SU-DHL-6 (cell line): ENCODE measurements around the gene CREBBP.

ENCODE experiments used
- H2AFZ ChIP-seq: fragments of 200-600 bp; sonication (generic); 2 replicates; pipeline ENCODE4 v1.6.1; 2014; ENCODE audit warnings: low read depth, mild to moderate bottlenecking, moderate library complexity, mixed read lengths, antibody characterized with exemption, low read length; ENCODE audit not compliant: severe bottlenecking
- H3F3A ChIP-seq: fragments of 200-600 bp; shearing (Covaris generic); 2 replicates; pipeline ENCODE4 v1.6.0; 2016; ENCODE audit warnings: antibody characterized with exemption, mild to moderate bottlenecking; ENCODE audit not compliant: insufficient read depth
- H3K27ac ChIP-seq: fragments of 200-600 bp; sonication (generic); 2 replicates; pipeline ENCODE4 v1.5.1; 2016; ENCODE audit warnings: low read depth, mild to moderate bottlenecking, low read length, moderate library complexity, mixed read lengths
- H3K27me3 ChIP-seq: fragments of 200-600 bp; sonication (generic), shearing (Covaris generic); 2 replicates; pipeline ENCODE4 v1.6.0; 2014; ENCODE audit warnings: mild to moderate bottlenecking, low read length
- H3K36me3 ChIP-seq: fragments of 200-600 bp; sonication (generic); 2 replicates; pipeline ENCODE4 v1.6.1; 2014; ENCODE audit warnings: mild to moderate bottlenecking, low read length, mixed read lengths
- H3K4me2 ChIP-seq: fragments of 300-600, 200-600 bp; shearing (Covaris generic), sonication (generic); 2 replicates; pipeline ENCODE4 v1.6.0; 2014; ENCODE audit warnings: low read length, low read depth, mild to moderate bottlenecking; ENCODE audit not compliant: poor library complexity, severe bottlenecking
- H3K4me3 ChIP-seq: fragments of 200-600 bp; sonication (generic); 2 replicates; pipeline ENCODE4 v1.5.1; 2014; ENCODE audit warnings: antibody characterized with exemption, low read length, mild to moderate bottlenecking, mixed read lengths; ENCODE audit not compliant: insufficient read depth, poor library complexity, severe bottlenecking
- H3K79me2 ChIP-seq: fragments of 200-600 bp; sonication (generic); 2 replicates; pipeline ENCODE4 v1.6.1; 2014; ENCODE audit warnings: mild to moderate bottlenecking, low read length, moderate library complexity; ENCODE audit not compliant: insufficient read depth
- H3K9ac ChIP-seq: fragments of 200-600 bp; sonication (generic); 2 replicates; pipeline ENCODE4 v1.7.0; 2014; ENCODE audit warnings: mild to moderate bottlenecking, low read length
- H3K9me2 ChIP-seq: fragments of 200-600 bp; sonication (generic); replicated peaks from 2 replicates; pipeline ENCODE4 v1.6.1; 2014; ENCODE audit warnings: low read length; ENCODE audit not compliant: insufficient read depth
- H3K9me3 ChIP-seq: fragments of 200-600 bp; sonication (generic); 2 replicates; pipeline ENCODE4 v1.6.1; 2014; ENCODE audit warnings: low read length, mixed read lengths; ENCODE audit not compliant: insufficient read depth
- H4K20me1 ChIP-seq: fragments of 200-600 bp; sonication (generic); 2 replicates; pipeline ENCODE4 v1.6.1; 2014; ENCODE audit warnings: low read depth, mild to moderate bottlenecking, antibody characterized with exemption, low read length, moderate library complexity, mixed read lengths
- CTCF ChIP-seq: fragments of 200-600 bp; sonication (generic); IDR thresholded peaks from one replicate; pipeline ENCODE4 v1.5.1; 2017; ENCODE audit warnings: antibody characterized with exemption, mild to moderate bottlenecking, low read length, moderate library complexity; ENCODE audit not compliant: insufficient read depth, poor library complexity, severe bottlenecking
- EZH2phosphoT487 ChIP-seq: fragments of 200-600 bp; sonication (generic), shearing (Covaris generic); conservative IDR thresholded peaks from 2 replicates; pipeline ENCODE4 v1.6.1; 2018; ENCODE audit warnings: mild to moderate bottlenecking, antibody characterized with exemption, low read length, moderate library complexity, mixed read lengths

The CREBBP gene

GRCh38 chr16:3771513-3771912 is 109.0 kb downstream of the CREBBP start:
- H3K4me3 ChIP-seq, result no peak overlapping the region
- peaks cover 5% of the 10 kb centered on the region; the same call in 1 of the 2 replicates for H3K79me2 ChIP-seq
- H3K4me2 ChIP-seq, result no peak overlapping the region
- no peaks in the 10 kb centered on the region for H4K20me1 ChIP-seq
- peaks cover 12% of the 10 kb centered on the region; the same call in 1 of the 2 replicates for H3F3A ChIP-seq
- H3K27ac ChIP-seq, result no peak overlapping the region
- H3K36me3 ChIP-seq, result peaks cover 20% of the 10 kb centered on the region; the same call in 1 of the 2 replicates
- no peak overlapping the region for H3K9ac ChIP-seq
- H3K9me3 ChIP-seq, result no peaks in the 10 kb centered on the region
- H2AFZ ChIP-seq, result no peak overlapping the region
- no peaks in the 10 kb centered on the region for H3K9me2 ChIP-seq
- TF ChIP-seq EZH2phosphoT487, result no peak
- no peak for TF ChIP-seq CTCF
- no peaks in the 10 kb centered on the region for H3K27me3 ChIP-seq

GRCh38 chr16:3770530-3770929 is 110.0 kb downstream of the CREBBP start:
- TF ChIP-seq EZH2phosphoT487 (no peak), CTCF (no peak)
- H3K9me3 ChIP-seq, result no peaks in the 10 kb centered on the region
- peaks cover 12% of the 10 kb centered on the region; the same call in 1 of the 2 replicates for H3F3A ChIP-seq
- H3K9ac ChIP-seq, result no peak overlapping the region
- no peak overlapping the region for H3K27ac ChIP-seq
- peaks cover 20% of the 10 kb centered on the region; the same call in 1 of the 2 replicates for H3K36me3 ChIP-seq
- H3K79me2 ChIP-seq, result peaks cover 5% of the 10 kb centered on the region; the same call in 1 of the 2 replicates
- H3K4me2 ChIP-seq, result no peak overlapping the region
- H3K9me2 ChIP-seq, result no peaks in the 10 kb centered on the region
- H4K20me1 ChIP-seq, result no peaks in the 10 kb centered on the region
- H2AFZ ChIP-seq, result no peak overlapping the region
- H3K4me3 ChIP-seq, result no peak overlapping the region
- no peaks in the 10 kb centered on the region for H3K27me3 ChIP-seq

GRCh38 chr16:3769942-3770341 is 110.6 kb downstream of the CREBBP start:
- H3K4me3 ChIP-seq, result no peak overlapping the region
- H3K79me2 ChIP-seq, result no peaks in the 10 kb centered on the region
- no peak overlapping the region for H3K27ac ChIP-seq
- H2AFZ ChIP-seq, result no peak overlapping the region
- no peaks in the 10 kb centered on the region for H3K9me2 ChIP-seq
- no peaks in the 10 kb centered on the region for H3K9me3 ChIP-seq
- H3F3A ChIP-seq, result peaks cover 12% of the 10 kb centered on the region; the same call in 1 of the 2 replicates
- H3K36me3 ChIP-seq, result peaks cover 20% of the 10 kb centered on the region; the same call in 1 of the 2 replicates
- no peak for TF ChIP-seq EZH2phosphoT487
- TF ChIP-seq CTCF, result no peak
- H4K20me1 ChIP-seq, result no peaks in the 10 kb centered on the region
- no peak overlapping the region for H3K4me2 ChIP-seq
- H3K9ac ChIP-seq, result no peak overlapping the region
- no peaks in the 10 kb centered on the region for H3K27me3 ChIP-seq
